BE2C (cell line): ENCODE data around the gene RNU6-7.

Source experiments
- DNase-seq: peaks from one replicate; pipeline ENCODE4 v3.0.0-alpha.2; 2020
- H3K27me3 ChIP-seq: fragments of 250-450 bp; sonication (Bioruptor Pico); 2 replicates; pipeline ENCODE4 v1.5.1; 2020; ENCODE audit warnings: mild to moderate bottlenecking
- H3K36me3 ChIP-seq: fragments of 250-450 bp; sonication (Bioruptor Pico); 2 replicates; pipeline ENCODE4 v1.5.1; 2020; ENCODE audit warnings: mild to moderate bottlenecking
- H3K4me1 ChIP-seq: fragments of 250-450 bp; sonication (Bioruptor Pico); 2 replicates; pipeline ENCODE4 v1.5.1; 2020
- H3K4me3 ChIP-seq: 2 replicates; pipeline ENCODE4 v1.5.1; 2011; ENCODE audit warnings: low read depth, low read length
- H3K9me3 ChIP-seq: fragments of 250-450 bp; sonication (Bioruptor Pico); 2 replicates; pipeline ENCODE4 v1.5.1; 2020
- CTCF ChIP-seq: IDR thresholded peaks from 2 replicates; pipeline ENCODE4 v1.5.1; 2012; ENCODE audit warnings: mild to moderate bottlenecking, low read depth, low read length

Gene RNU6-7

GRCh38 chr14:32250681-32251080 is 48.8 kb downstream of the RNU6-7 start:
- no peaks in the 10 kb centered on the region for H3K9me3 ChIP-seq
- no peaks in the 10 kb centered on the region for H3K36me3 ChIP-seq
- H3K4me3 ChIP-seq: no peak overlapping the region
- H3K4me1 ChIP-seq: no peaks in the 10 kb centered on the region; the same call in 1 of the 2 replicates
- DNase-seq: no peak
- TF ChIP-seq CTCF: no peak
- no peaks in the 10 kb centered on the region for H3K27me3 ChIP-seq

- no peak for TF ChIP-seq CTCF
- Histone ChIP-seq H3K36me3 (no peaks in the 10 kb centered on the region), H3K27me3 (no peaks in the 10 kb centered on the region), H3K4me1 (no peaks in the 10 kb centered on the region; the same call in 1 of the 2 replicates), H3K4me3 (no peak overlapping the region), H3K9me3 (no peaks in the 10 kb centered on the region)
- no peak for DNase-seq
Measured at GRCh38 chr14:32251530-32251929, 49.7 kb downstream of the RNU6-7 start.
